SK-N-SH treated with all-trans-retinoic acid at 6 μM for 48 hours (cell line): Measurements from ENCODE around the gene UNC119B.

Source experiments
- ATAC-seq: fragments of 200-7000 bp; cut with Tn5 transposase; 3 replicates; pipeline ENCODE4 v1.9.1; 2020; ENCODE audit warnings: mild to moderate bottlenecking, moderate library complexity
- ARNTL ChIP-seq: fragments of 450-650 bp; formaldehyde crosslinking; IDR thresholded peaks from 2 replicates; pipeline ENCODE4 v1.5.0; 2020; ENCODE audit warnings: low read depth, mild to moderate bottlenecking, moderate library complexity, borderline replicate concordance
- BACH2 ChIP-seq: fragments of 250-450 bp; sonication (Bioruptor Pico); IDR thresholded peaks from 2 replicates; pipeline ENCODE4 v1.9.0; 2021; ENCODE audit warnings: mild to moderate bottlenecking, borderline replicate concordance
- CREB5 ChIP-seq: fragments of 250-450 bp; sonication (Bioruptor Pico); IDR thresholded peaks from 2 replicates; pipeline ENCODE4 v1.5.1; 2020; ENCODE audit warnings: low read depth, mild to moderate bottlenecking, moderate library complexity
- CSDC2 ChIP-seq: fragments of 250-450 bp; sonication (Bioruptor Pico); IDR thresholded peaks from 2 replicates; pipeline ENCODE4 v1.5.0; 2020; ENCODE audit warnings: mild to moderate bottlenecking, moderate library complexity
- CSRNP3 ChIP-seq: fragments of 250-450 bp; sonication (Bioruptor Pico); IDR thresholded peaks from 2 replicates; pipeline ENCODE4 v1.5.1; 2021; ENCODE audit warnings: mild to moderate bottlenecking, moderate library complexity
- ESRRG ChIP-seq: fragments of 250-450 bp; sonication (Bioruptor Pico); IDR thresholded peaks from 2 replicates; pipeline ENCODE4 v1.6.1; 2021; ENCODE audit warnings: mild to moderate bottlenecking
- GLIS3 ChIP-seq: fragments of 250-450 bp; sonication (Bioruptor Pico); IDR thresholded peaks from 2 replicates; pipeline ENCODE4 v1.5.0; 2020; ENCODE audit warnings: mild to moderate bottlenecking, moderate library complexity
- ISL1 ChIP-seq: fragments of 250-450 bp; sonication (Bioruptor Pico); IDR thresholded peaks from 2 replicates; pipeline ENCODE4 v2.1.2; 2022; ENCODE audit warnings: mild to moderate bottlenecking, moderate library complexity
- OSR1 ChIP-seq: fragments of 250-450 bp; sonication (Bioruptor Pico); IDR thresholded peaks from 2 replicates; pipeline ENCODE4 v1.8.0; 2022; ENCODE audit warnings: moderate library complexity, mild to moderate bottlenecking, inconsistent platforms
- PATZ1 ChIP-seq: fragments of 250-450 bp; sonication (Bioruptor Pico); IDR thresholded peaks from 2 replicates; pipeline ENCODE4 v1.8.0; 2020; ENCODE audit warnings: mild to moderate bottlenecking, moderate library complexity, borderline replicate concordance
- PPARA ChIP-seq: fragments of 250-450 bp; sonication (Bioruptor Pico); IDR thresholded peaks from 2 replicates; pipeline ENCODE4 v1.5.0; 2020; ENCODE audit warnings: mild to moderate bottlenecking, borderline replicate concordance
- RARB ChIP-seq: fragments of 250-450 bp; sonication (Bioruptor Pico); IDR thresholded peaks from 2 replicates; pipeline ENCODE4 v1.8.0; 2021; ENCODE audit warnings: mild to moderate bottlenecking, moderate library complexity
- SNAI2 ChIP-seq: fragments of 250-450 bp; sonication (Bioruptor Pico); IDR thresholded peaks from 2 replicates; pipeline ENCODE4 v1.5.0; 2020; ENCODE audit warnings: mild to moderate bottlenecking, moderate library complexity
- TCF4 ChIP-seq: fragments of 250-450 bp; sonication (Bioruptor Pico); IDR thresholded peaks from 2 replicates; pipeline ENCODE4 v1.8.0; 2021; ENCODE audit warnings: mild to moderate bottlenecking, moderate library complexity, borderline replicate concordance
- TOX ChIP-seq: fragments of 250-450 bp; sonication (Bioruptor Pico); IDR thresholded peaks from 2 replicates; pipeline ENCODE4 v1.8.0; 2021; ENCODE audit warnings: mild to moderate bottlenecking, moderate library complexity, borderline replicate concordance
- TSHZ2 ChIP-seq: fragments of 250-450 bp; sonication (Bioruptor Pico); IDR thresholded peaks from 2 replicates; pipeline ENCODE4 v1.5.0; 2020; ENCODE audit warnings: mild to moderate bottlenecking, moderate library complexity
- ZC3H10 ChIP-seq: fragments of 250-450 bp; sonication (Bioruptor Pico); IDR thresholded peaks from 2 replicates; pipeline ENCODE4 v1.5.1; 2021; ENCODE audit warnings: mild to moderate bottlenecking, moderate library complexity
- ZFP3 ChIP-seq: fragments of 250-450 bp; sonication (Bioruptor Pico); IDR thresholded peaks from 2 replicates; pipeline ENCODE4 v1.5.0; 2020; ENCODE audit warnings: mild to moderate bottlenecking, moderate library complexity
- ZFP30 ChIP-seq: fragments of 450-650 bp; formaldehyde crosslinking; IDR thresholded peaks from 2 replicates; pipeline ENCODE4 v1.5.0; 2022; ENCODE audit warnings: mild to moderate bottlenecking, moderate library complexity
- ZNF565 ChIP-seq: fragments of 450-650 bp; formaldehyde crosslinking; conservative IDR thresholded peaks from 2 replicates; pipeline ENCODE4 v1.5.0; 2020; ENCODE audit warnings: low read depth, mild to moderate bottlenecking, moderate library complexity
- ZNF70 ChIP-seq: fragments of 450-650 bp; formaldehyde crosslinking; IDR thresholded peaks from 2 replicates; pipeline ENCODE4 v1.5.0; 2020; ENCODE audit warnings: mild to moderate bottlenecking, moderate library complexity

UNC119B gene

GRCh38 chr12:120744922-120745493 lies 34.8 kb downstream of the UNC119B start:
- TF ChIP-seq CSRNP3 (CRISPR knock-in tag) = no peak
- TF ChIP-seq GLIS3 = no peak
- TF ChIP-seq CREB5 (CRISPR knock-in tag) = no peak
- no peak for TF ChIP-seq OSR1 (CRISPR knock-in tag)
- TF ChIP-seq, all 23 proteins: peak for 0
- no peak for ATAC-seq

GRCh38 chr12:120748242-120748641 lies 38.0 kb downstream of the UNC119B start:
- ATAC-seq = no peak; the same call in 2 of the 3 replicates
- TF ChIP-seq PATZ1 (CRISPR knock-in tag) (no peak), PPARA (CRISPR knock-in tag) (no peak), ZFP3 (CRISPR knock-in tag) (no peak)

- ATAC-seq = no peak
These were observed 39.0 kb downstream of the UNC119B start for GRCh38 chr12:120749256-120749655.

More at GRCh38 chr12:120749256-120749655, 39.0 kb downstream of the UNC119B start:
- no peak for TF ChIP-seq PATZ1 (CRISPR knock-in tag)
- TF ChIP-seq TSHZ2 (CRISPR knock-in tag) = no peak
- TF ChIP-seq TCF4 (CRISPR knock-in tag) = no peak
- no peak for TF ChIP-seq ZNF565 (CRISPR knock-in tag)
- TF ChIP-seq ESRRG = no peak
- TF ChIP-seq ZFP3 (CRISPR knock-in tag) = no peak
- no peak for TF ChIP-seq OSR1 (CRISPR knock-in tag)
- TF ChIP-seq ZFP30 = no peak
- no peak for TF ChIP-seq ZNF70 (CRISPR knock-in tag)
- no peak for TF ChIP-seq ISL1 (CRISPR knock-in tag)
- TF ChIP-seq ZC3H10 (CRISPR knock-in tag) = no peak
- TF ChIP-seq TOX = no peak
- no peak for TF ChIP-seq SNAI2 (CRISPR knock-in tag)
- TF ChIP-seq CSDC2 (CRISPR knock-in tag) = no peak
- no peak for TF ChIP-seq CSRNP3 (CRISPR knock-in tag)
- TF ChIP-seq BACH2 = no peak
- TF ChIP-seq RARB (CRISPR knock-in tag) = no peak
- no peak for TF ChIP-seq GLIS3
- no peak for TF ChIP-seq ARNTL (CRISPR knock-in tag)
